SJCRH30 (cell line): ENCODE data around the gene CSNK1G3. TPM values are rescaled to one million over a fixed set of nuclear protein-coding genes. Genes with fewer than 3 reads are reported as not detected.

Source experiments
- DNase-seq, 2 experiments: peaks; one replicate each; pipeline ENCODE4 v3.0.0-alpha.2; 2015 to 2020
- H3K27ac ChIP-seq: fragments of 250-450 bp; sonication (Bioruptor Pico); 2 replicates; pipeline ENCODE4 v1.5.1; 2020; ENCODE audit warnings: mild to moderate bottlenecking, moderate library complexity
- H3K27me3 ChIP-seq: fragments of 250-450 bp; sonication (Bioruptor Pico); 2 replicates; pipeline ENCODE4 v1.5.1; 2020; ENCODE audit warnings: mild to moderate bottlenecking, moderate library complexity
- H3K36me3 ChIP-seq: fragments of 250-450 bp; sonication (Bioruptor Pico); 2 replicates; pipeline ENCODE4 v1.5.1; 2020; ENCODE audit warnings: mild to moderate bottlenecking, moderate library complexity
- H3K4me1 ChIP-seq: fragments of 250-450 bp; sonication (Bioruptor Pico); 2 replicates; pipeline ENCODE4 v1.5.1; 2020; ENCODE audit warnings: mild to moderate bottlenecking, moderate library complexity
- H3K4me3 ChIP-seq: fragments of 250-450 bp; sonication (Bioruptor Pico); 2 replicates; pipeline ENCODE4 v1.5.1; 2020; ENCODE audit warnings: mild to moderate bottlenecking, moderate library complexity
- H3K9me3 ChIP-seq: fragments of 250-450 bp; sonication (Bioruptor Pico); replicated peaks from 2 replicates; pipeline ENCODE4 v1.5.1; 2020; ENCODE audit warnings: mild to moderate bottlenecking, moderate library complexity
- total RNA-seq: library from RNA; depleted of rRNA; stranded (reverse); fragments of >200 nt; shearing (Covaris generic); gene quantifications from 2 replicates; pipeline ENCODE4 v1.2.3, GENCODE V29; 2014

CSNK1G3 gene
- total RNA-seq, 1 experiment from 2014 or later: 72.8 TPM

DNA sequence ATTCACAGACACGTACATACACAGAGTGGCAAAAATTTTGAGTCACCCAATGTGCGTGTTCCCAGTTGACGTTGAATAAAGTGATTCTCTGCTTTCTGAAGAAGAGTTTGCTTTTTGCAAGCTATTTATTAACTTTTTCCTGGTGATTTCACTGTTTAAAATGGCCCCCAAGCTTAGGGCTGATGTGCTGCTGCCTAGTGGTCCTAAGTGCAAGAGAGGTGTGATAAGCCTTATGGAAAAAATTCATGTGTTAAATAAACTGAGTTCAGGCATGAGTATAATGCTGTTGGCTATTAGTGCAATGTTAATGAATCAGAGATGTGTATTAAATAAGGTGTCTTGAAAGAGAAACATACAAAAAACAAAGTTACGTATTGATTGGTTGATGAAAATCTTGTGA is 16.9 kb downstream of the CSNK1G3 start:
- Histone ChIP-seq H3K4me1 (0 out of 2 replicates have a peak, but pooled peaks cover 3% of the 10 kb centered on the region), H3K4me3 (no peak overlapping the region), H3K27ac (no peak overlapping the region), H3K36me3 (no peaks in the 10 kb centered on the region), H3K27me3 (no peaks in the 10 kb centered on the region), H3K9me3 (no peaks in the 10 kb centered on the region)
- no peak for DNase-seq

- H3K4me1 ChIP-seq: 0 out of 2 replicates have a peak, but pooled peaks cover 3% of the 10 kb centered on the region
- H3K36me3 ChIP-seq: no peaks in the 10 kb centered on the region
- DNase-seq: no peak
- H3K27me3 ChIP-seq: no peaks in the 10 kb centered on the region
- H3K27ac ChIP-seq: no peak overlapping the region
- H3K9me3 ChIP-seq: no peaks in the 10 kb centered on the region
- no peak overlapping the region for H3K4me3 ChIP-seq
These were observed 18.8 kb downstream of the CSNK1G3 start for GRCh38 chr5:123530728-123531127.

DNA sequence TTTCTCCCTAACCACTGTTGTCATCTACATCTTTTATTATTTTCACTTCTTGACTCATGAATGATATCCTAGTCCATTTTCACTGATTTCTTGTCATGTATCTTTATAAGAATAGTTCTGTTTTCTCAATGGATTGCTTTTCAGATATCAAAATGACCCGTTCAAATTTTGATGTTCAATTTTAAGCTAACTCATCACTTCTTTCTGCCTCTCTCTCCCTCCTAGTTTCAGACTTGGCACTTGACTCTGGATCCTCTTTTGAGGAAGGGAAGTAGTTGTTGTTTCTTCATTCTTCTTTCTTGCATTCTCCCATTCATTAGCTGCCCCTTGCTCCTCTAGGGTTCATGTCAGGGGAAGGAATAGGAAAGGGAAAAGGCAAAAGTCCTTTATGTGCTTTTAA is 23.7 kb downstream of the CSNK1G3 start:
- Histone ChIP-seq H3K4me1 (no peaks in the 10 kb centered on the region), H3K36me3 (no peaks in the 10 kb centered on the region), H3K4me3 (no peak overlapping the region), H3K9me3 (no peaks in the 10 kb centered on the region), H3K27me3 (no peaks in the 10 kb centered on the region), H3K27ac (no peak overlapping the region)
- no peak for DNase-seq

DNA sequence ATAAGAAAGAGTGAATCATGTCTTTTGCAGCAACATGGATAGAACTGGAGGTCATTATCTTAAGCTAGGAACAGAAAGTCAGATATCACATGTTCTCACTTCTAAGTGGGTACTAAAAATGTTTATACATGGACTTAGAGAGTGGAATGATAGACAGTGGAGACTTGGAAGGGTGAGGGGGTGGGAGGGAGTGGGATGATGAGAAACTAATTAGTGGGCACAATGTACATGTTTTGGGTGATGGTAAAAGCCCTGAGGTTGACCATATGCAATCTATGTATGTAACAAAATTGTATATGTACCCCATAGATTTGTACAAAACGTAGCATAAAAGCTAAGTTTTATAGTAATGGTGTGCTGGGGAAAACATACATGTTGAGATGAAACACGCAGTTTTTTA is 25.3 kb downstream of the CSNK1G3 start:
- Histone ChIP-seq H3K27me3 (no peaks in the 10 kb centered on the region), H3K36me3 (0 out of 2 replicates have a peak, but pooled peaks cover 4% of the 10 kb centered on the region), H3K9me3 (no peaks in the 10 kb centered on the region)

DNA sequence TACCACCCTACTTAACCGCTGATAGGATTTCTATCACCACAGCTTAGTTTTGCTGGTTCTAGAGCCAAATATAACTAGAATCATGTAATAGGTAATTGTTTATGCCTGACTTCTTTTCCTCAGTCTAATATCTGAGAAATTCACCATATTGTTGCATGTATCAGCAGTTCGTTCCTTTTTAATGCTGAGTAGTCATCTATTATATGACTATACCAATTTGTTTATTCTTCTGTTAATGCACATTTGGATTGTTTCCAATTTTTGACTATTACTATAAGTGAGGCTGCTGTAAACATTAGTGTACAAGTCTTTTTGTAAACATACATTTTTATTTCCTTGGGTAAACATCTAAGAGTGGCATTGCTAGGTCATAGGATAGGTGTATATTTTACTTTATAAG is 25.9 kb downstream of the CSNK1G3 start:
- Histone ChIP-seq H3K4me1 (no peaks in the 10 kb centered on the region), H3K27ac (no peak overlapping the region), H3K9me3 (no peaks in the 10 kb centered on the region), H3K27me3 (no peaks in the 10 kb centered on the region), H3K36me3 (0 out of 2 replicates have a peak, but pooled peaks cover 4% of the 10 kb centered on the region), H3K4me3 (no peak overlapping the region)
- DNase-seq: no peak

More for the DNA sequence above, 25.3 kb downstream of the CSNK1G3 start:
- H3K4me3 ChIP-seq: no peak overlapping the region
- DNase-seq: no peak
- no peaks in the 10 kb centered on the region for H3K4me1 ChIP-seq
- H3K27ac ChIP-seq: no peak overlapping the region

DNA sequence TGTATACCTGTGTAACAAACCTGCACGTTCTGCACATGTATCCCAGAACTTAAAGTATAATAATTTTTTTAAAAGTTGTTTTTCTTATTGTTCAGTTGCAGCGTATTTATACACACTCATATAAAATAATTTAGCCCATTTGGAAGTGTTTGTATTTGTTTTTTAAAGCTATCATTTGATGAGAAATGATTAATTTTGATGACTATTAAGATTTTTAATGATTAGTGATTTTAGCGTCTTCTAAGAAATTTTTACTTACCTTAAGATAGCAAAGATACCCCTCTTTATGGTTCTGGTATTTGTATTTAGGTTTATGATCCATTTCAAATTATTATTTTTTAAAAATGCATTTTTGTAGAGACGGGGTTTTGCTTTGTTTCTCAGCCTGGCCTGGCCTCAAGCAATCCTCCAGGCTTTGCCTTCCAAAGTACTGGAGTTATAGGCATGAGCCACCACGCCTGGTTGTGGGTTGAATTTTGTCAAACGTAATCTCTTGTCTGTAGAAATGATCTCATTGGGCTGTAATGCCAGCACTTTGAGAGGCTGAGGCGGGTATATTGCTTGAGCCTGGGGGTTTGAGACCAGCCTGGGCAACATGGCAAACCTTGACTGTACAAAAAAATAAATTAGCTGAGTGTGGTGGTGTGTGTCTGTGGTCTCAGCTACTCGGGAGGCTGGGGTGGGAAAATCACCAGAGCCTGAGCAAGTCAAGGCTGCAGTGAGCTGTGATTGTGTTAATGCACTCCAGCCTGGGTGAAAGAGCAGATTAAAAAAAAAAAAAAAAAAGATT is 26.9 kb downstream of the CSNK1G3 start:
- Histone ChIP-seq H3K27ac (no peak overlapping the region), H3K4me3 (no peak overlapping the region), H3K4me1 (peaks cover 3% of the 10 kb centered on the region), H3K9me3 (no peaks in the 10 kb centered on the region), H3K27me3 (no peaks in the 10 kb centered on the region), H3K36me3 (0 out of 2 replicates have a peak, but pooled peaks cover 4% of the 10 kb centered on the region)
- DNase-seq: peak in 1 of 2 experiments; percentile 13

GRCh38 chr5:123540534-123540933 is 28.6 kb downstream of the CSNK1G3 start:
- no peak overlapping the region for H3K27ac ChIP-seq

DNA sequence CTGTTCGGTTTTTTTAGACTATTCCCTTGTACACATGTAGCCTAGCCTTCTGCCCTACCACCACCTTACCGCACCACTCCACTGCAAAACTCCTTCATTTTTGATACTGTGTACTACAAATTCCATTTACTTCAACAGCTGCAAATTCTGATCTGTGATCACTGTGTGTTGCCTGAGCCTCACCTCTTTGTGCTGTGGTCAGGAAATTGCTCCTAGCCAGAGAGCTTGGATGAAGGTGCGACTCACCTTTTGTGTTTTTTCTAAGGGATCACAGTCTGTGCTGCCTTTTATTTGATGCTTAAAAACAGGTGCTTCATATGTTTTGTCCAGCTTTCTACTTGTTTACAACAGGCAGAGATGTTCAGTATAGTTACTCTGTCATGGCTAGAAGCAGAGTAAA is 31.5 kb downstream of the CSNK1G3 start:
- H3K36me3 ChIP-seq: peaks cover 13% of the 10 kb centered on the region
- DNase-seq: peak in 1 of 2 experiments; percentile 22
- H3K27me3 ChIP-seq: no peaks in the 10 kb centered on the region
- no peak overlapping the region for H3K4me3 ChIP-seq
- no peak overlapping the region for H3K27ac ChIP-seq
- no peaks in the 10 kb centered on the region for H3K9me3 ChIP-seq
- H3K4me1 ChIP-seq: peaks cover 3% of the 10 kb centered on the region

More at GRCh38 chr5:123540534-123540933, 28.6 kb downstream of the CSNK1G3 start:
- Histone ChIP-seq H3K36me3 (0 out of 2 replicates have a peak, but pooled peaks cover 6% of the 10 kb centered on the region), H3K4me1 (peaks cover 3% of the 10 kb centered on the region), H3K4me3 (no peak overlapping the region), H3K27me3 (no peaks in the 10 kb centered on the region), H3K9me3 (no peaks in the 10 kb centered on the region)
- DNase-seq: no peak

DNA sequence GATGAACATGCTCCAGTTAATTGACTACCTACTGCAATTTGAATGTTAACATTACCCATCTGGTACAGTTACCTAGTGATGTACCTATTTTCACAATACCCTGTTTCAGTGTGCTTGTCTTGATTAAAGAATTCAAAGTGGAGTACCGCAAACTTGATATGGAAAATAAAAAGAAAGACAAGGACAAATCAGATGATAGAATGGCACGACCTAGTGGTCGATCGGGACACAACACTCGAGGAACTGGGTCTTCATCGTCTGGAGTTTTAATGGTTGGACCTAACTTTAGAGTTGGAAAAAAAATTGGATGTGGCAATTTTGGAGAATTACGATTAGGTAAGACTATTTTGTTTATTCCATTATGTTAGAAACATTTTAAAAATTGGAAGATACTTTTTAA is 33.5 kb downstream of the CSNK1G3 start:
- Histone ChIP-seq H3K27me3 (no peaks in the 10 kb centered on the region), H3K9me3 (no peaks in the 10 kb centered on the region), H3K27ac (no peak overlapping the region), H3K36me3 (peaks cover 17% of the 10 kb centered on the region), H3K4me3 (no peak overlapping the region), H3K4me1 (peaks cover 3% of the 10 kb centered on the region)
- DNase-seq: peak in 1 of 2 experiments; percentile 22

- Histone ChIP-seq H3K27me3 (no peaks in the 10 kb centered on the region), H3K9me3 (no peaks in the 10 kb centered on the region), H3K36me3 (peaks cover 21% of the 10 kb centered on the region), H3K4me1 (peaks cover 3% of the 10 kb centered on the region), H3K4me3 (no peak overlapping the region), H3K27ac (no peak overlapping the region)
- DNase-seq: no peak
These were observed 34.7 kb downstream of the CSNK1G3 start for GRCh38 chr5:123546657-123547056.

- Histone ChIP-seq H3K27ac (no peak overlapping the region), H3K9me3 (no peaks in the 10 kb centered on the region), H3K27me3 (no peaks in the 10 kb centered on the region), H3K4me3 (no peak overlapping the region), H3K4me1 (no peaks in the 10 kb centered on the region), H3K36me3 (peaks cover 19% of the 10 kb centered on the region)
- no peak for DNase-seq
These were observed 37.4 kb downstream of the CSNK1G3 start for GRCh38 chr5:123549256-123549904.

- Histone ChIP-seq H3K36me3 (peaks cover 15% of the 10 kb centered on the region; the same call in 1 of the 2 replicates), H3K4me1 (no peaks in the 10 kb centered on the region), H3K4me3 (no peak overlapping the region), H3K9me3 (no peaks in the 10 kb centered on the region), H3K27ac (no peak overlapping the region), H3K27me3 (no peaks in the 10 kb centered on the region)
- DNase-seq: no peak
These were observed 42.6 kb downstream of the CSNK1G3 start for GRCh38 chr5:123554601-123555000.

DNA sequence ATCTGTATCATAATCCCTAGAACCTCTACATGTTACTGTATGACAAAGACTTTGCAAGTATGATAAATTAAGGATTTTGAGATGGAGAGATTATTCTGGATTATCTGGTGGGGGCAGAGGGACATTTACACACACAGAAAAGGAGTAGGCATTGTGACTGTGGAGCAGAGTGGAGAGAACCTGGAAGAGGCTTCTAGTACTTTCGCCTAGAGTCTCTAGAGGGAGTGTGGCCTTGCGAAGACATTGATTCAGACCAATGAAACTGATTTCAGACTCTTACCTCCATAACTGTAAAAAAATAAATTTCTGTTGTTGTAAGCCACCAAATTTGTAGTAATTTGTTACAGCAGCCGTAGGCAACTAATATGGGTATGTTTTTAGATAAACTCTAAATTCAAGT is 45.9 kb downstream of the CSNK1G3 start:
- Histone ChIP-seq H3K27me3 (no peaks in the 10 kb centered on the region), H3K4me1 (peaks cover 5% of the 10 kb centered on the region; the same call in 1 of the 2 replicates), H3K27ac (no peak overlapping the region), H3K4me3 (no peak overlapping the region), H3K9me3 (no peaks in the 10 kb centered on the region), H3K36me3 (peaks cover 5% of the 10 kb centered on the region; the same call in 1 of the 2 replicates)
- DNase-seq: no peak

- peaks cover 5% of the 10 kb centered on the region; the same call in 1 of the 2 replicates for H3K36me3 ChIP-seq
- no peak for DNase-seq
- H3K27ac ChIP-seq: no peak overlapping the region
- H3K4me3 ChIP-seq: no peak overlapping the region
- no peaks in the 10 kb centered on the region for H3K9me3 ChIP-seq
- peaks cover 5% of the 10 kb centered on the region; the same call in 1 of the 2 replicates for H3K4me1 ChIP-seq
- H3K27me3 ChIP-seq: no peaks in the 10 kb centered on the region
These were observed 46.9 kb downstream of the CSNK1G3 start for GRCh38 chr5:123558762-123559433.

DNA sequence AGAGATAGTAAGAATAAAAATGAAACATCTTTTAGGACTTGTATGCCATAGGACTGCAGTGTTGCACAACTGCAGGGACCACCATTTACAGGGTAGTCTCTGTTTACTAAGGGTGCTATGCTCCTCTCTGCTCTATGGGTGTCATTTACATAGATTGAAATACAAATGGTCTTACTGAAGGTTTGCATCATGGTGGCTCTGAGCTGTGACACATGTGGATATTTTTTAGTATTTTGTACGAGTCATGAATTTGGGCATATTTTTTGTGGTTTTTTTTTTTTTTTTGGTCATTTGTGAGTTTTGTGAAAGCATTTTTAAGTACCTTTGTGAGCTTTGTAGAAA is 47.4 kb downstream of the CSNK1G3 start:
- H3K27me3 ChIP-seq: no peaks in the 10 kb centered on the region
- DNase-seq: no peak

More for the DNA sequence above, 47.4 kb downstream of the CSNK1G3 start:
- H3K36me3 ChIP-seq: peaks cover 5% of the 10 kb centered on the region; the same call in 1 of the 2 replicates
- no peak overlapping the region for H3K27ac ChIP-seq
- H3K4me3 ChIP-seq: no peak overlapping the region
- H3K9me3 ChIP-seq: no peaks in the 10 kb centered on the region
- peaks cover 5% of the 10 kb centered on the region; the same call in 1 of the 2 replicates for H3K4me1 ChIP-seq
